Ascending aorta (tissue), 2 donors: ENCODE measurements around the gene ADGRE1. TPM values are rescaled to one million over a fixed set of nuclear protein-coding genes. Genes with fewer than 3 reads are reported as not detected.

Source experiments
- DNase-seq, 2 donors: peaks; one replicate each; pipeline ENCODE4 v3.0.0-alpha.2; 2019; ENCODE audit warnings: low spot score in 2 of 2
- H3K27ac ChIP-seq, 2 donors: fragments of 200-600 bp; sonication (generic); one replicate each; pipeline ENCODE4 v1.5.1; 2016 to 2017; ENCODE audit warnings: mild to moderate bottlenecking in 1 of 2
- H3K27me3 ChIP-seq: fragments of 200-600 bp; sonication (generic); one replicate; pipeline ENCODE4 v1.5.1; 2017
- H3K36me3 ChIP-seq, 2 donors: fragments of 200-600 bp; sonication (generic); one replicate each; pipeline ENCODE4 v1.5.1; 2016
- H3K4me1 ChIP-seq, 2 donors: fragments of 200-600 bp; sonication (generic); one replicate each; pipeline ENCODE4 v1.5.1; 2016 to 2017; ENCODE audit warnings: mild to moderate bottlenecking in 1 of 2
- H3K4me3 ChIP-seq, 2 donors: fragments of 200-600 bp; sonication (generic); one replicate each; pipeline ENCODE4 v1.5.1; 2016 to 2017; ENCODE audit warnings: mild to moderate bottlenecking in 1 of 2
- H3K9me3 ChIP-seq, 2 donors: fragments of 200-600 bp; sonication (generic); one replicate each; pipeline ENCODE4 v1.5.1; 2016
- intact Hi-C: fragments of 100-400 bp; cut with DNase I; formaldehyde crosslinking; loops from one replicate; pipeline ENCODE4 v1.15.1; 2023
- total RNA-seq: library from RNA; depleted of rRNA; stranded (reverse); fragments of >200 nt; gene quantifications from one replicate; pipeline ENCODE4 v1.1.0, GENCODE V29; 2016
- TF ChIP-seq, protein P1 (sequence below), 3 experiments: fragments of 200-600 bp in 2 of 3; fragments of 450-650 bp in 1 of 3; sonication (generic) in 2 of 3; IDR thresholded peaks; one replicate each; pipeline ENCODE4 v1.5.1; 2016 to 2019; ENCODE audit warnings: antibody characterized with exemption in 3 of 3, mild to moderate bottlenecking in 1 of 3, moderate library complexity in 1 of 3

Gene ADGRE1
- total RNA-seq, 1 donor from 2014 or later, result not detected

DNA sequence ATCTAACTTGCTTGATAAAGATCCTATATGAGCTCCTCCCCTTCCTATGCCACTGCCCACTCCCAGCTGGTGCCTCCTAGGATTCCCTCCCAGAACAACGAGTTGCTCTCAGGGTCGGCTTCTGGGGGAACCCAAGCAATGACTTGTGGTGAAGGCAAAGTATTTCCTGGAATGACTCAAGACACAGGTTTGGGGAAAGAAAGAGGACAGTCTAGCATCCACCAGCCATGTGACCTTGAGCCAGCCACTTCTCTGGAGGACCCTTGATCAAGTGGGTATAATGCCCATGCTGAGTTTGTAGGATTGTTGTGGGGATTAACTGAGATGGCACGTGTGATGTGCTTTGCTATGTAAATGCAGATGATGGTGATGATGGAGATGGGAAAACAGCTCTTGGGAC, 100.9 kb downstream of the ADGRE1 start:
- Histone ChIP-seq H3K4me3 (no peak overlapping the region), H3K9me3 (peaks cover 0 to 12% of the 10 kb centered on the region in 2 donors), H3K27ac (no peak overlapping the region), H3K27me3 (no peaks in the 10 kb centered on the region), H3K4me1 (no peaks in the 10 kb centered on the region), H3K36me3 (no peaks in the 10 kb centered on the region)
- intact Hi-C loops, result no loop called here
- no peak for DNase-seq
- TF ChIP-seq, protein P1, sequence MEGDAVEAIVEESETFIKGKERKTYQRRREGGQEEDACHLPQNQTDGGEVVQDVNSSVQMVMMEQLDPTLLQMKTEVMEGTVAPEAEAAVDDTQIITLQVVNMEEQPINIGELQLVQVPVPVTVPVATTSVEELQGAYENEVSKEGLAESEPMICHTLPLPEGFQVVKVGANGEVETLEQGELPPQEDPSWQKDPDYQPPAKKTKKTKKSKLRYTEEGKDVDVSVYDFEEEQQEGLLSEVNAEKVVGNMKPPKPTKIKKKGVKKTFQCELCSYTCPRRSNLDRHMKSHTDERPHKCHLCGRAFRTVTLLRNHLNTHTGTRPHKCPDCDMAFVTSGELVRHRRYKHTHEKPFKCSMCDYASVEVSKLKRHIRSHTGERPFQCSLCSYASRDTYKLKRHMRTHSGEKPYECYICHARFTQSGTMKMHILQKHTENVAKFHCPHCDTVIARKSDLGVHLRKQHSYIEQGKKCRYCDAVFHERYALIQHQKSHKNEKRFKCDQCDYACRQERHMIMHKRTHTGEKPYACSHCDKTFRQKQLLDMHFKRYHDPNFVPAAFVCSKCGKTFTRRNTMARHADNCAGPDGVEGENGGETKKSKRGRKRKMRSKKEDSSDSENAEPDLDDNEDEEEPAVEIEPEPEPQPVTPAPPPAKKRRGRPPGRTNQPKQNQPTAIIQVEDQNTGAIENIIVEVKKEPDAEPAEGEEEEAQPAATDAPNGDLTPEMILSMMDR (IDR thresholded peaks at IDR 0.05), result no peak

Other genes with a start within 250 kb of the ADGRE1 start
- gene TNFSF14, start 217.4 kb upstream of the ADGRE1 start, total RNA-seq, result 0.21 TPM
- 2,421 TPM for gene C3, start 166.9 kb upstream of the ADGRE1 start, total RNA-seq
- 57.6 TPM for gene GPR108, start 150.0 kb upstream of the ADGRE1 start, total RNA-seq
- gene TRIP10, start 147.9 kb upstream of the ADGRE1 start, total RNA-seq, result 109 TPM
- gene SH2D3A, start 120.1 kb upstream of the ADGRE1 start, total RNA-seq, result not detected
- 4.4 TPM for gene VAV1, start 114.9 kb upstream of the ADGRE1 start, total RNA-seq
- not detected for gene MBD3L2B, start 133.9 kb downstream of the ADGRE1 start, total RNA-seq
- not detected for gene MBD3L5, start 143.0 kb downstream of the ADGRE1 start, total RNA-seq
- not detected for gene MBD3L4, start 152.6 kb downstream of the ADGRE1 start, total RNA-seq
- gene MBD3L2, start 161.7 kb downstream of the ADGRE1 start, total RNA-seq, result not detected
- not detected for gene MBD3L3, start 171.1 kb downstream of the ADGRE1 start, total RNA-seq
- gene ZNF557, start 182.1 kb downstream of the ADGRE1 start, total RNA-seq, result 0.75 TPM